Thoracic aorta (tissue), 2 donors: ENCODE data around the gene ANKRD33B. TPM values are rescaled to one million over a fixed set of nuclear protein-coding genes. Genes with fewer than 3 reads are reported as not detected.

Source experiments
- ATAC-seq: fragments of 150-250 bp; one replicate; pipeline ENCODE4 v1.8.0; 2017; ENCODE audit warnings: low read depth; ENCODE audit not compliant: insufficient number of reproducible peaks, low FRiP score
- DNase-seq: peaks from one replicate; pipeline ENCODE4 v3.0.0-alpha.2; 2020; ENCODE audit warnings: low spot score
- H3K27ac ChIP-seq, 2 donors: fragments of 200-600 bp; sonication (generic); 1 replicate in 1 of 2; 2 replicates in 1 of 2; pipeline ENCODE4 v1.5.1; 2016; ENCODE audit warnings: mild to moderate bottlenecking in 2 of 2, moderate library complexity in 2 of 2
- H3K27me3 ChIP-seq: fragments of 200-600 bp; sonication (generic); replicated peaks from 2 replicates; pipeline ENCODE4 v1.6.0; 2016; ENCODE audit warnings: mild to moderate bottlenecking; ENCODE audit not compliant: insufficient read depth
- H3K36me3 ChIP-seq: fragments of 200-600 bp; sonication (generic); one replicate; pipeline ENCODE4 v1.5.1; 2016
- H3K4me1 ChIP-seq, 2 donors: fragments of 200-600 bp; sonication (generic); 1 replicate in 1 of 2; 2 replicates in 1 of 2; pipeline versions ENCODE4 v1.5.1 to v1.6.0; 2016; ENCODE audit warnings: low read depth in 2 of 2, mild to moderate bottlenecking in 1 of 2; ENCODE audit not compliant: control insufficient read depth in 1 of 2
- H3K4me3 ChIP-seq: fragments of 200-600 bp; sonication (generic); 2 replicates; pipeline ENCODE4 v1.5.1; 2016; ENCODE audit warnings: mild to moderate bottlenecking
- H3K9me3 ChIP-seq: fragments of 200-600 bp; sonication (generic); 2 replicates; pipeline ENCODE4 v1.5.1; 2016
- total RNA-seq, 2 donors: library from RNA; depleted of rRNA; stranded (reverse); fragments of >200 nt; gene quantifications; one replicate each; pipeline versions ENCODE4 v1.1.0 to v1.2.3, GENCODE V29; 2016
- TF ChIP-seq, protein P1 (sequence below): fragments of 200-600 bp; sonication (generic); IDR thresholded peaks from one replicate; pipeline ENCODE4 v1.5.1; 2019; ENCODE audit warnings: antibody characterized with exemption

Gene ANKRD33B
- total RNA-seq, 2 donors from 2014 or later, result 4.9 to 5.7 TPM

GRCh38 chr5:10705747-10706146 lies 141.9 kb downstream of the ANKRD33B start:
- Histone ChIP-seq H3K27ac (no peak overlapping the region), H3K36me3 (no peaks in the 10 kb centered on the region), H3K27me3 (no peaks in the 10 kb centered on the region), H3K4me1 (peaks cover 10 to 25% of the 10 kb centered on the region in 2 donors), H3K9me3 (no peaks in the 10 kb centered on the region), H3K4me3 (no peak overlapping the region)
- DNase-seq (no peak), ATAC-seq (no peak)
- TF ChIP-seq, protein P1, sequence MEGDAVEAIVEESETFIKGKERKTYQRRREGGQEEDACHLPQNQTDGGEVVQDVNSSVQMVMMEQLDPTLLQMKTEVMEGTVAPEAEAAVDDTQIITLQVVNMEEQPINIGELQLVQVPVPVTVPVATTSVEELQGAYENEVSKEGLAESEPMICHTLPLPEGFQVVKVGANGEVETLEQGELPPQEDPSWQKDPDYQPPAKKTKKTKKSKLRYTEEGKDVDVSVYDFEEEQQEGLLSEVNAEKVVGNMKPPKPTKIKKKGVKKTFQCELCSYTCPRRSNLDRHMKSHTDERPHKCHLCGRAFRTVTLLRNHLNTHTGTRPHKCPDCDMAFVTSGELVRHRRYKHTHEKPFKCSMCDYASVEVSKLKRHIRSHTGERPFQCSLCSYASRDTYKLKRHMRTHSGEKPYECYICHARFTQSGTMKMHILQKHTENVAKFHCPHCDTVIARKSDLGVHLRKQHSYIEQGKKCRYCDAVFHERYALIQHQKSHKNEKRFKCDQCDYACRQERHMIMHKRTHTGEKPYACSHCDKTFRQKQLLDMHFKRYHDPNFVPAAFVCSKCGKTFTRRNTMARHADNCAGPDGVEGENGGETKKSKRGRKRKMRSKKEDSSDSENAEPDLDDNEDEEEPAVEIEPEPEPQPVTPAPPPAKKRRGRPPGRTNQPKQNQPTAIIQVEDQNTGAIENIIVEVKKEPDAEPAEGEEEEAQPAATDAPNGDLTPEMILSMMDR, result no peak

- Histone ChIP-seq H3K36me3 (no peaks in the 10 kb centered on the region), H3K27ac (no peak overlapping the region), H3K4me3 (no peak overlapping the region), H3K9me3 (no peaks in the 10 kb centered on the region), H3K4me1 (peaks cover 10 to 25% of the 10 kb centered on the region in 2 donors), H3K27me3 (no peaks in the 10 kb centered on the region)
- TF ChIP-seq, protein P1, result no peak
- DNase-seq, result no peak
- ATAC-seq, result no peak
Measured at GRCh38 chr5:10706326-10706725, 142.5 kb downstream of the ANKRD33B start.

Other genes starting within 250 kb of the ANKRD33B start
- 10 to 100 TPM; 86.9 to 95.2 TPM for gene MARCHF6, start 210.4 kb upstream of the ANKRD33B start, total RNA-seq
- not detected for gene ROPN1L, start 122.2 kb upstream of the ANKRD33B start, total RNA-seq
- 100 to 1,000 TPM in 1 of 2 donors, 10 to 100 TPM in 1; 79.6 to 113 TPM for gene DAP, start 197.2 kb downstream of the ANKRD33B start, total RNA-seq